Muscle layer of duodenum (tissue), 2 donors: ENCODE measurements around the gene ALOX5AP.

ENCODE experiments used
- H3K27ac ChIP-seq: one replicate; pipeline ENCODE4 v1.7.0; 2013; ENCODE audit warnings: mild to moderate bottlenecking, low read length
- H3K27me3 ChIP-seq: one replicate; pipeline ENCODE4 v1.7.0; 2013; ENCODE audit warnings: low read depth, mild to moderate bottlenecking, control low read depth, low read length
- H3K36me3 ChIP-seq, 2 donors: one replicate each; pipeline ENCODE4 v1.7.0; 2013; ENCODE audit warnings: low read length in 2 of 2, control low read depth in 1 of 2, mild to moderate bottlenecking in 1 of 2; ENCODE audit not compliant: insufficient read depth in 2 of 2, control insufficient read depth in 1 of 2
- H3K4me1 ChIP-seq, 2 donors: one replicate each; pipeline ENCODE4 v1.7.0; 2013; ENCODE audit warnings: low read length in 2 of 2, mild to moderate bottlenecking in 2 of 2, control low read depth in 1 of 2, moderate library complexity in 1 of 2; ENCODE audit not compliant: insufficient read depth in 2 of 2, control insufficient read depth in 1 of 2
- H3K4me3 ChIP-seq, 2 donors: one replicate each; pipeline ENCODE4 v1.7.0; 2013; ENCODE audit warnings: low read length in 2 of 2, low read depth in 1 of 2, mild to moderate bottlenecking in 1 of 2
- H3K9me3 ChIP-seq, 2 donors: one replicate each; pipeline ENCODE4 v1.7.0; 2013; ENCODE audit warnings: low read length in 2 of 2, control low read depth in 1 of 2, mild to moderate bottlenecking in 1 of 2; ENCODE audit not compliant: control insufficient read depth in 1 of 2
- donor health status: healthy.

ALOX5AP gene

DNA sequence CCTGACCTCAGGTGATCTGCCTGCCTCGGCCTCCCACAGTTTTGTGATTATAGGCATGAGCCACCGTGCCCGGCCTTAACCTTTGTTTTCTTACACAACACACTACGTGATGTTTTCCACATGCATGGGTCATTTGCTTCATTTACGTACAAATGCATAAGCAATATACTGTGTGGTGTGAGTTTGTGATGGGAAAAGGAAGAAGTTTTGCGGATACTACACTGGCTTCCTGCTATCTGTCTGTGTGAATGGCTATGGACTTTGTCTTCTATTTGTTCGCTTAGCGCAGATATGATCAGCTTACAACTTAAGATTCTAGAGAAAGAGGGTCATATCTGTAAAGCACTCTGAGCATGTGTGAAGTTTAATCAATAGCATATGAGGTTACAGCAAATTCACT, 5.5 kb upstream of the ALOX5AP start:
- Histone ChIP-seq H3K4me1 (no peaks in the 10 kb centered on the region), H3K4me3 (no peak overlapping the region), H3K36me3 (no peaks in the 10 kb centered on the region), H3K27ac (no peak overlapping the region), H3K9me3 (no peaks in the 10 kb centered on the region), H3K27me3 (no peaks in the 10 kb centered on the region)

DNA sequence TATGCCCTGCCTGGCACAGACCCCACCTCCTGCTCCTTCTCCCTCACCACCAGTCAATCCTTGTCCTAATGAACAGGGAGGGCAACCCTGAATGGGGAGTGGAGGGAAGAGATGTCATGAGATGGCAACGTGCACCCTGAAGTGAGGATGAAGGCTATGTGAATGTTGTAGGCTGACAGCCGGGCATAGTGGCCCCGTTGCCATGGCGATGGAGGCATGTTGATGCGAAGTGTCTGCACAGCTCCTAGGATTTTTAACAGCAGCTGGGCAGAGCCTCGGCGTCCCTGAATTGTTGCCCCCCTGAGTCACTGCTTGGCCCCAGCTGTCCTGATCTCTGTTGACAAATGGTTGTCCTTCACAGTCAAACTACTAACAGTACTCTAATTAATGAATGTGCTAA, 4.8 kb upstream of the ALOX5AP start:
- H3K27me3 ChIP-seq: no peaks in the 10 kb centered on the region
- H3K9me3 ChIP-seq: no peaks in the 10 kb centered on the region
- no peaks in the 10 kb centered on the region for H3K4me1 ChIP-seq
- no peaks in the 10 kb centered on the region for H3K36me3 ChIP-seq
- no peak overlapping the region for H3K27ac ChIP-seq
- H3K4me3 ChIP-seq: no peak overlapping the region

- Histone ChIP-seq H3K27me3 (no peaks in the 10 kb centered on the region), H3K4me1 (no peaks in the 10 kb centered on the region), H3K9me3 (no peaks in the 10 kb centered on the region), H3K27ac (no peak overlapping the region), H3K4me3 (peak overlapping the region in 1 of 2 donors; percentile 16), H3K36me3 (no peaks in the 10 kb centered on the region)
These were observed 3.8 kb upstream of the ALOX5AP start for GRCh38 chr13:30731361-30732045.

DNA sequence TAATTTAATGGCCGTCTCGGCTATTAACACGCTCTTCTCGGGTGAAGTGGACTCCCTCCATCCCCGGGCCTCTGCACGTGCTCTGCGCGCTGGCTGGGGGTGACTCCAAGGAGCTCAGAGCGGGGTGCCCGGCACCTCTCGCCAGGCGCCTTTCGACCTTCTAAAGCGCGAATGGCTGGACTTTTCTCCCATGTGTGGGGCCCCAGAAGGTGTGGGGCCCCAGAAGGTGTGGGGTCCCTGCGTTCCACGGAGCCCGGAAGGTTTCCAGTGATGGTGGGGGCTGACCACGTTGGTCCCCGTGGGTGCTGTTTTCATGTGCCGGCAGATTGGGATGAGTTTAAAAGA, 3.3 kb upstream of the ALOX5AP start:
- no peaks in the 10 kb centered on the region for H3K4me1 ChIP-seq
- peak overlapping the region in 1 of 2 donors; percentile 16 for H3K4me3 ChIP-seq
- no peaks in the 10 kb centered on the region for H3K36me3 ChIP-seq
- no peaks in the 10 kb centered on the region for H3K9me3 ChIP-seq
- no peaks in the 10 kb centered on the region for H3K27me3 ChIP-seq
- no peak overlapping the region for H3K27ac ChIP-seq

DNA sequence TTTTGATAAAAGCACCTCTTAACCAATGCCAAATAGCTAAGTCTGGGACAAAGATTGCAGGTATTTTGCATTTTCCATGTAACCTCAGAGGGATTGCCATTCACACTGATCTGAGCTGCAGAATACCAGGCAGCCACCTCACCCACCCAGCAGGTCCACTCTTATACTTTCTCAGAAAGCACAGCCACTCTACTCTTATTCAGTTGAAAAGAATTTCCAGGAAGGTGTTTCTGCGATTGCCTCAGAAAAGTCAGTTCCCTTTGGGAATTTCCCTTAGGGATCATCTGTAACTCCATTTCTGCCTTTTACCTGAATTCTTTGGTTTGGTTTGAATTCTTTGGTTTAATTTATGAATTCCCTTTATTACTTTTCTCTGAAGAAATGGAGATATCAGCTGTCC, 904 bp upstream of the ALOX5AP start:
- Histone ChIP-seq H3K4me1 (no peaks in the 10 kb centered on the region), H3K4me3 (no peak overlapping the region), H3K27ac (no peak overlapping the region)

GRCh38 chr13:30735872-30736175, 481 bp downstream of the ALOX5AP start:
- H3K36me3 ChIP-seq: no peaks in the 10 kb centered on the region
- no peaks in the 10 kb centered on the region for H3K9me3 ChIP-seq
- no peaks in the 10 kb centered on the region for H3K4me1 ChIP-seq
- peak overlapping the region; percentile 40 for H3K4me3 ChIP-seq
- no peaks in the 10 kb centered on the region for H3K27me3 ChIP-seq
- no peak overlapping the region for H3K27ac ChIP-seq

More for the DNA sequence above, 904 bp upstream of the ALOX5AP start:
- H3K27me3 ChIP-seq: no peaks in the 10 kb centered on the region
- H3K9me3 ChIP-seq: no peaks in the 10 kb centered on the region
- no peaks in the 10 kb centered on the region for H3K36me3 ChIP-seq

GRCh38 chr13:30736461-30737320, 1.3 kb downstream of the ALOX5AP start:
- H3K4me3 ChIP-seq: peak overlapping the region; percentile 4 to 16
- no peaks in the 10 kb centered on the region for H3K9me3 ChIP-seq
- no peaks in the 10 kb centered on the region for H3K27me3 ChIP-seq
- no peaks in the 10 kb centered on the region for H3K36me3 ChIP-seq
- H3K27ac ChIP-seq: peak overlapping the region; percentile 67
- H3K4me1 ChIP-seq: no peaks in the 10 kb centered on the region

DNA sequence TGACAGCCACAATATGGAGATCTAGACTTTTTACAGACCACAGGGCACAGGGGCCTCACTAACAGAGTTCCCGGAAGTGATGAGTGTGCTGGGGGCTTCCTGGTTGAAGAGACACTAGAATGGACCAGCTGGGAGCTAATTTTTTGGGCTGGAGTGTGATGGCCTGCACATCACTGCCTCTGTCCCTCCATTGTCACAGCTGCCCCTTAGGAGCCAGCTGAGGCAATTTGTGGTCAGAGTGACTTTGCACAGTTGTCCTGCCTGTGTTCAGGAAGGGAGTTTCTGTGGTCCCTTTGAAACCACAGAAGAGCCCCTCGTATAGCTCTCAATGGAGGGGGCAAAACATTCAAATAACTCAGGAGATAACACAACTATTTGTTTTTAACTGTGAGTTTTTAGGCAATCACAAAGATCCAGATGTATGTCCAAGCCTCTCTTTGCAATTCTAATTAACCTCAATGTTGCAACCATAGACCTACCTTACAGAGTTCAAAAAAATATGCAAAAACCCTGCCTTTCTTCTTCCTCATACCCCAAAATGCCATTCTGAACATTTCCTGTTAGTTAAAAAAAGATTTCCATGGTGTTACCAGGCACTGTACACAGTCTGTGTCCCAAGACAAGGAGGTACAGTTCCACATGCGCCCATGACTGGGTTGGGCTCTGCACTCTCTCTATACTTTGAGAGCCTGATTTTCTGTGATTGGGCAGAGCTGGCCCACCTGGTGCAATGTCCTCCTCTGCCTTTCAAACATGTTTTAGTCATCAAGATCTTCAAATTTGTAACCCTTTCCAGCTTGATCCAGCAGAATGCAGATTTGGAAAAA, 2.4 kb downstream of the ALOX5AP start:
- H3K4me3 ChIP-seq: peak overlapping the region in 1 of 2 donors; percentile 4
- H3K27ac ChIP-seq: peak overlapping the region; percentile 67
- H3K27me3 ChIP-seq: no peaks in the 10 kb centered on the region
- no peaks in the 10 kb centered on the region for H3K36me3 ChIP-seq
- no peaks in the 10 kb centered on the region for H3K4me1 ChIP-seq
- no peaks in the 10 kb centered on the region for H3K9me3 ChIP-seq

- H3K27me3 ChIP-seq: no peaks in the 10 kb centered on the region
- H3K4me1 ChIP-seq: peaks cover under 1 to 2% of the 10 kb centered on the region in 2 donors
- H3K27ac ChIP-seq: peak overlapping the region; percentile 10
- H3K4me3 ChIP-seq: peak overlapping the region in 1 of 2 donors; percentile 4
- H3K9me3 ChIP-seq: no peaks in the 10 kb centered on the region
- H3K36me3 ChIP-seq: no peaks in the 10 kb centered on the region
These were observed 3.3 kb downstream of the ALOX5AP start for GRCh38 chr13:30738526-30739236.

GRCh38 chr13:30739237-30739528, 3.8 kb downstream of the ALOX5AP start:
- H3K4me3 ChIP-seq: no peak overlapping the region

More at GRCh38 chr13:30739237-30739528, 3.8 kb downstream of the ALOX5AP start:
- Histone ChIP-seq H3K27ac (no peak overlapping the region), H3K4me1 (peaks cover 5 to 7% of the 10 kb centered on the region in 2 donors), H3K27me3 (no peaks in the 10 kb centered on the region), H3K9me3 (no peaks in the 10 kb centered on the region), H3K36me3 (no peaks in the 10 kb centered on the region)
